Measurements from ENCODE around the gene SEC24A.
"Not testable (repeated sequence)": the region's sequence is repeated elsewhere in the genome, so short reads cannot be mapped to it uniquely, and the experiment has no call there.

SEC24A gene

DNA sequence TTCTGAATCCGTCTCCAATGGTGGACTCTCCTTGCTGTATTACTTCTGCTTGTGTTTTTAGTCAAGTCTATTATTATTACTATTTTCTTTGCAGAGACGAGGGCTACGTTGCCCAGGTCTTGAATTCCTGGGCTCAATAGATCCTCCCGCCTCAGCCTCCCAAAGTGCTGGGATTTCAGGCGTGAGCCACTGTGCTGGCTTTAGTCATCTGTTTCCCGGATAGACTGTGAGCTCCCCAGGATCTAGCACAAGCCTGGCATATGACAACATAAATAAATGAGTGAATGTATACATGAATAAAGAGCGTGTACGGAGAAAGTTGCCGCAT lies 109.6 kb downstream of the SEC24A start:
- DNase-seq: no peak

DNA sequence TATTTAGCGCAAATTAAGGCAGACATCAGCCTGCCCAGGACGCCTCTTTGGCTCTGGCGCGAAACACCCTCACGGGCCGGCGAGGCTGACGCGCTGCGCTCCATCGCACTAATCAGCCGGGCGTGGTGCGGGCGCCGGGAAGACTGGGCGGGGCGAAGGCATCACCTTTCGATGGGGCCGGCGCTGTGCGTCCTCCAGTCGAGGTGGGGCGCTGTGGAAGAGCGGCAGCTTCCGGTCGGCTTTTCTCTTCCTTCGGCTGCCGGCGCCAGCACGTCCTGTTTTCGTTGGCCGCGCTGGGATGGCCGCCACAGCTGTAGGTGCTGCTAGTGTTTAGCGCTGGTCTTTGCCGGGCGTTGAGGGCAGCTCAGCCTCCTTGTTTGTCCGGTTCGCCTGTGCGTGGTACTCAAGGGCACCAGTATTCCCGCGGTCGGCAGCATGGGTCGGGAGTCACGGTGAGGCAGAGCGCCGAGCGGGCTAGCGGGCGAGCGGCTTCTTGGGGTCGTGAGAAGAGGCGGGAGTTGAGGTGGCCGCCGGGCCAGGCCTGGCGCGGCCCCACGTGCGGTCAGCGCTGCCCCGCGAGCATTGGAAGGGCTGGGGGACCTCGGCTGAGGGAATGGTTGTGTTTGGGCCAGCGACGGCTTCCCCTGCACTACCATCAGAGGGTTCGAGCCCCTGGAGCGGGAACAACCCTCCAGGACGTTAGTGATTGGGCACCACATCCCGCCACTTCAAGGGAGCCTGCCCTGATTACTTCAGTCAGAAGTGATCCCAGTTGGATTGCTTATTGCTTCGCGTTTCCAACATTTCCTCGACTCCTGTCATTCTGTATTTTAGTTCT lies 110.1 kb downstream of the SEC24A start, which contains the start of gene DDX46:
DDX46 (plus strand) TSS at position 276 of the 838 bp plus-strand sequence; CDS start at position 436, 160 bp downstream.
- peak; percentile 79 for DNase-seq

GRCh38 chr5:134767528-134768291 lies 119.1 kb downstream of the SEC24A start:
- DNase-seq: not testable (repeated sequence)

- DNase-seq: no peak
These were observed 120.6 kb downstream of the SEC24A start for GRCh38 chr5:134769206-134769605.

GRCh38 chr5:134772461-134773125 lies 124.0 kb downstream of the SEC24A start:
- no peak for DNase-seq

DNA sequence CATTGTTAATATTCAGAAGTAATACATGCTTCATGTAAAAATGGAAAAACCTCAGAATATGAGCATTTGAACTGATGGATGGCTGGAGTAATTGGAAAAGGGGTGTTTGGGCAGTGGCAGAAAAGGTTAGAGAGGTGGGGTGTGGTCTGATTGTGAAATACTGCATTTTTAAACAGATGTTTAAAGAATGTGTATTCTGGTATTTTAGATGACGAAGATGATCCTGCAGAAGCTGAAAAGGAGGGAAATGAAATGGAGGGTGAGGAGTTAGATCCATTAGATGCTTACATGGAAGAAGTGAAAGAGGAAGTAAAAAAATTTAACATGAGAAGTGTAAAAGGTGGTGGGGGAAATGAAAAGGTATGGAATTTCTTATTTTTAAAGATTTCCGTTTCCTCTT lies 128.8 kb downstream of the SEC24A start:
- DNase-seq: no peak
